ENCODE measurements around the gene CHKB.

The CHKB gene

DNA sequence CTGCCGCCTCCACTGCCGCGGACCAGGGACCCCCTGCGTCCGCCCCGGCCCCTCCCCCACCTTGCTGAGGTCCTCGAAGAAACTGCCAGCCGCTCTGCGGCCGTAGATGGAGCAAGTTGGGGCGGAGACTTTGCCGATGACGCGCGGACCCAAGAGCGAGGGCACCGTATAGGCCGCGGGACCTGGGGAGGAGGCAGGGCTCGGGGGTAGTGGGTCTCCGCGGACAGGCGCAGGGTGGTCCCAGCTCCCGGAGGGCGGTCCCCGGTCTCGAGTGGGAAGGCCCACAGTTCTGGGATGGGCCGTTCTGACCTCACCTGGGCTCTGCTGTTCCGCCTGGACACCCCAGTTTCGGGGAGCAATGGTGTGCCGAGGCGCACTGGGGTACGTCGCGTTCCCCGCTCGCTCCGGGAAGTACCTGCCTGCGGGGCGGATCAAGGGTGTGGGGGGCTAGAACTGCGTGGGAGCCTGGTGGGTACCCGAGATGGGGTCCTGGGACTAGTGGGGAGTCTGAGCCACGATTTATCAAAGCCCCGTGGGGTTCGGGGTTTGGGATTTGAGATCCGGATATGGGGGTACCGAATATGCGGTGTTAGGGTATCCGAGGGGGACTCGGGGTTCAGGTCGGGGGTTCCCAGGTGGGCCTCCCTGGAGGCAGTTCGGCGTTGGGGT, 51.6 kb downstream of the CHKB start:
- Histone ChIP-seq H3K9me3 (ENCODE audit: control insufficient read depth, insufficient read depth, low read depth, low read length) (no peaks in the 10 kb centered on the region), H3K4me1 (ENCODE audit: control insufficient read depth, insufficient read depth, low read length) (no peaks in the 10 kb centered on the region; the same call in 1 of the 2 replicates), H3K4me3 (ENCODE audit: low read depth, low read length) (peak overlapping the region; percentile 4; the same call in 1 of the 2 replicates), H3K36me3 (ENCODE audit: control insufficient read depth in 2 of 2, insufficient read depth in 1 of 2, low read length in 2 of 2) (no peaks in the 10 kb centered on the region), H3K27ac (ENCODE audit: extremely low read depth, low read depth, low read length) (no peak overlapping the region; the same call in 1 of the 2 replicates)
- POLR2A ChIA-PET, result no interaction called here
- CTCF ChIA-PET, result no interaction called here
- TF ChIP-seq GLIS1 (tag by site-specific recombination; IDR thresholded peaks at IDR 0.05) (no peak), ZNF843 (tag by site-specific recombination; IDR thresholded peaks at IDR 0.05) (no peak), ZNF311 (tag by site-specific recombination; IDR thresholded peaks at IDR 0.05; ENCODE audit: borderline replicate concordance) (no peak), ZNF571 (tag by site-specific recombination; IDR thresholded peaks at IDR 0.05) (no peak), ZBTB20 (tag by site-specific recombination; IDR thresholded peaks at IDR 0.05) (no peak), OSR2 (tag by site-specific recombination; IDR thresholded peaks at IDR 0.05) (no peak), GFI1B (tag by site-specific recombination; IDR thresholded peaks at IDR 0.05) (no peak), ZNF830 (tag by site-specific recombination; IDR thresholded peaks at IDR 0.05; ENCODE audit: low read depth) (no peak), ZBTB10 (tag by site-specific recombination; IDR thresholded peaks at IDR 0.05) (peak; percentile 78; the same call in 1 of the 2 replicates), ZFHX2 (tag by site-specific recombination; conservative IDR thresholded peaks at IDR 0.05) (no peak)
- TF ChIP-seq, protein P1, sequence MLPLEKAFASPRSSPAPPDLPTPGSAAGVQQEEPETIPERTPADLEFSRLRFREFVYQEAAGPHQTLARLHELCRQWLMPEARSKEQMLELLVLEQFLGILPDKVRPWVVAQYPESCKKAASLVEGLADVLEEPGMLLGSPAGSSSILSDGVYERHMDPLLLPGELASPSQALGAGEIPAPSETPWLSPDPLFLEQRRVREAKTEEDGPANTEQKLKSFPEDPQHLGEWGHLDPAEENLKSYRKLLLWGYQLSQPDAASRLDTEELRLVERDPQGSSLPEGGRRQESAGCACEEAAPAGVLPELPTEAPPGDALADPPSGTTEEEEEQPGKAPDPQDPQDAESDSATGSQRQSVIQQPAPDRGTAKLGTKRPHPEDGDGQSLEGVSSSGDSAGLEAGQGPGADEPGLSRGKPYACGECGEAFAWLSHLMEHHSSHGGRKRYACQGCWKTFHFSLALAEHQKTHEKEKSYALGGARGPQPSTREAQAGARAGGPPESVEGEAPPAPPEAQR (tag by site-specific recombination; IDR thresholded peaks at IDR 0.05), result no peak
- TF ChIP-seq, protein P2, sequence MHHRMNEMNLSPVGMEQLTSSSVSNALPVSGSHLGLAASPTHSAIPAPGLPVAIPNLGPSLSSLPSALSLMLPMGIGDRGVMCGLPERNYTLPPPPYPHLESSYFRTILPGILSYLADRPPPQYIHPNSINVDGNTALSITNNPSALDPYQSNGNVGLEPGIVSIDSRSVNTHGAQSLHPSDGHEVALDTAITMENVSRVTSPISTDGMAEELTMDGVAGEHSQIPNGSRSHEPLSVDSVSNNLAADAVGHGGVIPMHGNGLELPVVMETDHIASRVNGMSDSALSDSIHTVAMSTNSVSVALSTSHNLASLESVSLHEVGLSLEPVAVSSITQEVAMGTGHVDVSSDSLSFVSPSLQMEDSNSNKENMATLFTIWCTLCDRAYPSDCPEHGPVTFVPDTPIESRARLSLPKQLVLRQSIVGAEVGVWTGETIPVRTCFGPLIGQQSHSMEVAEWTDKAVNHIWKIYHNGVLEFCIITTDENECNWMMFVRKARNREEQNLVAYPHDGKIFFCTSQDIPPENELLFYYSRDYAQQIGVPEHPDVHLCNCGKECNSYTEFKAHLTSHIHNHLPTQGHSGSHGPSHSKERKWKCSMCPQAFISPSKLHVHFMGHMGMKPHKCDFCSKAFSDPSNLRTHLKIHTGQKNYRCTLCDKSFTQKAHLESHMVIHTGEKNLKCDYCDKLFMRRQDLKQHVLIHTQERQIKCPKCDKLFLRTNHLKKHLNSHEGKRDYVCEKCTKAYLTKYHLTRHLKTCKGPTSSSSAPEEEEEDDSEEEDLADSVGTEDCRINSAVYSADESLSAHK (tag by site-specific recombination; IDR thresholded peaks at IDR 0.05), result peak; percentile 64; the same call in 1 of the 2 replicates
- TF ChIP-seq, protein P3, sequence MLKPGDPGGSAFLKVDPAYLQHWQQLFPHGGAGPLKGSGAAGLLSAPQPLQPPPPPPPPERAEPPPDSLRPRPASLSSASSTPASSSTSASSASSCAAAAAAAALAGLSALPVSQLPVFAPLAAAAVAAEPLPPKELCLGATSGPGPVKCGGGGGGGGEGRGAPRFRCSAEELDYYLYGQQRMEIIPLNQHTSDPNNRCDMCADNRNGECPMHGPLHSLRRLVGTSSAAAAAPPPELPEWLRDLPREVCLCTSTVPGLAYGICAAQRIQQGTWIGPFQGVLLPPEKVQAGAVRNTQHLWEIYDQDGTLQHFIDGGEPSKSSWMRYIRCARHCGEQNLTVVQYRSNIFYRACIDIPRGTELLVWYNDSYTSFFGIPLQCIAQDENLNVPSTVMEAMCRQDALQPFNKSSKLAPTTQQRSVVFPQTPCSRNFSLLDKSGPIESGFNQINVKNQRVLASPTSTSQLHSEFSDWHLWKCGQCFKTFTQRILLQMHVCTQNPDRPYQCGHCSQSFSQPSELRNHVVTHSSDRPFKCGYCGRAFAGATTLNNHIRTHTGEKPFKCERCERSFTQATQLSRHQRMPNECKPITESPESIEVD (tag by site-specific recombination; IDR thresholded peaks at IDR 0.05), result no peak

GRCh38 chr22:50530580-50530876, 52.1 kb downstream of the CHKB start:
- TF ChIP-seq SETDB1 (IDR thresholded peaks at IDR 0.05; ENCODE audit: insufficient read length, low read length) (no peak), ZNF335 (tag by site-specific recombination; conservative IDR thresholded peaks at IDR 0.05) (peak; percentile 24; the same call in 1 of the 2 replicates), ZNF660 (tag by site-specific recombination; IDR thresholded peaks at IDR 0.05) (no peak), ZNF112 (tag by site-specific recombination; IDR thresholded peaks at IDR 0.05) (no peak), MYNN (tag by site-specific recombination; IDR thresholded peaks at IDR 0.05; ENCODE audit: borderline replicate concordance) (no peak), ZNF558 (tag by site-specific recombination; IDR thresholded peaks at IDR 0.05) (no peak)
- H3K9me3 ChIP-seq (ENCODE audit: control insufficient read depth, insufficient read depth, low read depth, low read length), result no peaks in the 10 kb centered on the region
- H3K4me3 ChIP-seq (ENCODE audit: low read depth, low read length), result no peak overlapping the region
- POLR2A ChIA-PET, result no interaction called here
- no peaks in the 10 kb centered on the region for H3K36me3 ChIP-seq (ENCODE audit: control insufficient read depth in 2 of 2, insufficient read depth in 1 of 2, low read length in 2 of 2)
- no peak overlapping the region; the same call in 1 of the 2 replicates for H3K27ac ChIP-seq (ENCODE audit: extremely low read depth, low read depth, low read length)
- CTCF ChIA-PET, result no interaction called here
- H3K4me1 ChIP-seq (ENCODE audit: control insufficient read depth, insufficient read depth, low read length), result no peaks in the 10 kb centered on the region; the same call in 1 of the 2 replicates
